Erythroblast (primary cell): ENCODE data around the gene EYA2.

Experiments
- DNase-seq, 2 experiments: peaks; one replicate each; lab custom pipeline; 2025; lab: John Stamatoyannopoulos, UW
- GATA1 ChIP-seq: IDR thresholded peaks from 2 replicates; pipeline ENCODE4 v1.6.1; 2011; ENCODE audit warnings: low read depth, mild to moderate bottlenecking, control low read depth, low read length, moderate library complexity
- POLR2A ChIP-seq: IDR thresholded peaks from 2 replicates; pipeline ENCODE4 v1.6.1; 2011; ENCODE audit warnings: mild to moderate bottlenecking, low read length

The EYA2 gene

DNA sequence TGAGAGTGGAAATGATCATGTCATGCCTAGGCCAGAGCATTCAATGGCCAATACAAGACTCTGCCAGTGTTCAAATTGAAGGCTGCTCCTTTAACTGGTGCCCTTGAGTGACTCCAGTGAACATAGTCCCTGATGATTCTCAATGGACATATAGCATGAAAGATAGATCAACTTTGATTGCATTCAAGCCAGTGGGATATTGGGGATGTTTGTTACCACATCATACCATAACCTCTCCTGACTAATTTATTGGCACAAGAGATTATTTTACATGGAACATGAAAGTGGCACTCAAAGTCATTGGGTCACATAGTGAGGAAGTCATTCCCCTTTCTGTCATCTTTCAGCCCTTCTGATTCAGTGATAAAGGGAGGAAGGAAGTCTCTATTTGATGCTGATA lies 139.0 kb downstream of the EYA2 start:
- TF ChIP-seq POLR2A, result no peak
- no peak for TF ChIP-seq GATA1
- DNase-seq, result no peak

DNA sequence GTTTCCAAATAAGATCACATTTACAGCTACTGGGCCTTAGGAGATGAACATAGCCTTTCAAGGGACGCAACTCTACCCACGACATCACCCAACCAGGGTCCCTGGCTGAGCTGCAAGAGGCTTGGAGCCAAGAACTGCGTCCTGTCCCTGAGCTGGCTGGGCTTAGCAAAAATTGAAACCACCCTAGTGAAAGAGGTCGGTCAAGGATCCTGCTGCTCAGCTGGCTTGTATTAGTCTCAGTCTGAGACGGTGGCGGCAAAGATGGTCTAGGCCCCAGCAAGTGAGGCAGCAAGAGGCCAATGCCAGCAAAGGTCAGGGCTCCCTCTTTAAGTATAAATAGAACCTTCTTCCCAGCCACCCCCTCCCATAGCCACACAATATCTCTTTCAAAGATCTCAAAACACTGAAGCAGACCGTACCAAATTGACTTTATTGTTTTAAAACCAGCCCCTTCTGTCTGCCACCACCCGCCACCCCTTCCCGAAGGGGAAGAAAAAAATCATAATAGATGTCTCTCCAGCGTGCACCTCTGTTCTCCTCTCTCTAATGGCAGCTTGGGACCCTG lies 140.5 kb downstream of the EYA2 start:
- TF ChIP-seq POLR2A (no peak), GATA1 (no peak)

DNA sequence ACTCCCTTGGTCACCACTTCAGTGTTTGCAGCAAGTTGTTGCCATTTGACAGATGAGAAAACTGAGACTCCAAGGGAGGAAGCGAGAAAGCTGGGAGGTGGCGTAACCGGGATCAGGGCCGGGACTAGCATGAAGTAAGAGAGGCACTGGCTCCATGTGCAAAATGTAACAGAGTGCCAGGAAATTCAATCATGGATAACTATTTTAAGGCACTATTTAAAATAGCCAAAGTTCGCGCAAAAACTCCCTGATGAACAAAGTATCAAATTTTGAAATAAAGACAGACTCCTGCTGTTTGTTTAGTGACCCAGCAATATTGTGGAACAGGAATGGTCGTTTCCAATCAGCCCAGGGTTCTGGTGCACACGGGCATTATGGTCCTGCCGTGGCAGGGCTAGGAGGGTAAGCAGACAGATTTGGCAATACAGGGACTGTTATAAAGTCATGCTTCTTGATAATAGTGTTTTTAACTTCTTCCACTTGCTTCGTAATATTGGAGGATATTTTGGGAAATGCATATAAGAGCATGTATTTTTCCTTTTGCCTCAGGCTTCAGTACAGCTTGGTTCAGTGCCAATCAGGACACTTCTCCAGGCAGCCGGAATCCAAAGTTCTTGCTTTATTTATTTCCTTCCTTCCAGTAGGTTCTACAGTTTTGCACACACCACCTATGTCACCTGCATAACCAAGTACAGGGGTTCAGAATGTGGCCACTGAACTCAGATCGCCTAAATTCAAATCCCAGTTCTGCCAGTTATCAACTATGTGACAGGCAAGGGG lies 141.6 kb downstream of the EYA2 start:
- DNase-seq, result no peak
- TF ChIP-seq POLR2A, result no peak

More for the DNA sequence above, 140.5 kb downstream of the EYA2 start:
- DNase-seq, result no peak

DNA sequence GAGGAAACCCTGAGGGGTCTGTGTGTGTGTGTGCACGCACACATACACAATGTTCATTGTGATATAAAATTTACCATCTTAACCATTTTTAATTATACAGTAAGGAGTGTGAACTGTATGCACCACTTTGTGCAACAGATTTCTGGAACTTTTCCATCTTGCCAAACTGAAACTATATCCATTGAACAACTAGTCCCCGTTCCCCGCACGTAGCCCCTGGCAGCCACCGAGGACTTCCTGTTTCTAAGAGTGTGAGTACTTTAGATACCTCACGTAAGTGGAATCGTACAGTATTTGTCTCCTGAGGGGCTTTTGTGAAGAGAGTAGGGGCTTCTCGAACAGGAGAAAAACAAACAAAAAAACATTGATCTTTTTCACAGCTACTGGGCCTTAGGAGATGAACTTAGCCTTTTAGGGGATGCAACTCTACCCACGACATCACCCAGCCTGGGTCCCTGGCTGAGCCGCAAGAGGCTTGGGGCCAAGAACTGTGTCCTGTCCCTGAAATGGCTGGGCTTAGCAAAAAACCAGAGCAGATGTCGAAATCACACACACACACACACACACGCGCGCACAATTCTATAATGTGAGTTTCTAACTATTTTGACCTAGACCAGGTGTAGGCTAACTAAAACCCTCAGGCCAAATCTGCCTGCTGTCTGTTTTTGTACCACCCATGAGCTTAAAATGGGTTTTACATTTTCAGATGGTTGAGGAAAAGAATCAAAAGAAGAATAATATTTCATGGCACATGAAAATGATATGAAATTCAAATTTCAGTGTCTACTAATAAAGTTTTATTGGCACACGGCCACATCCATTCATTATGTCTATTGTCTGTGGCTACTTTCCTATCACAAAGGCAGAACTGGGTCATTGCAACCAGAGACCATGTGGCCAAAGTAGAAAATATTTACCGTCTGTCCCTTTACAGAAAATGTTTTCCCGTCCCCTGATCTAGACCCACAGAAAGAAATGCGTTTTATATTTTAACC lies 144.2 kb downstream of the EYA2 start:
- DNase-seq, result no peak
- no peak for TF ChIP-seq GATA1

DNA sequence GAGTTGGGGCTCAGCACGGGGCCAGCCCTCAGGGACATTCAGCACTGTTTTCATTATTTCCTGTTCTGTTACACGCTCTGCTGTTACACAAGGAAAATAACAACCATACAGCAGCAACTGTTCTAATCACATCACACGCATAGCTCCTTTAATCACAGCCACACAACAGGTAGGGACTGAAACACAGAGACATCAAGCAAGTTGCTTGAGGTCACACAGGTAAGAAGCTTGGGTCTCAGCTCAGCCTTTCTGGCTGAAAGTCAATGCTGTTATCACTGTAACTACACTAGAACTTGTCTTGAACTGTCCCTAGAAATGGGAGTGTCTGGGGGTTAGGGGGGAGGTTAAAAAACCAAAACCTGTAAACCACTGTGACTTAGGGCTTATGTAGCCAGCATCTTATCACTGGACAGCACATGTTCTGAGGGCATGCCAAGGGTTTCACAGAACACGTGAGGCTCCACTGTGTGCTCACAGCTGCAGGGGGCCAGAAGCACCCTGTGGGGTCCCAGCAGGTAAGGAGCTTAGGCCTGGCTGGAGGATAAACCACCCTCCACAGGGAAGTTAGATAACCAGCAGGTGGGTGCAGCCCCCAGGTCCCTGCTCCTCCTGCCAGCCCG lies 146.0 kb downstream of the EYA2 start:
- no peak for TF ChIP-seq GATA1
- TF ChIP-seq POLR2A, result no peak
- DNase-seq, result peak; percentile 31 to 65

DNA sequence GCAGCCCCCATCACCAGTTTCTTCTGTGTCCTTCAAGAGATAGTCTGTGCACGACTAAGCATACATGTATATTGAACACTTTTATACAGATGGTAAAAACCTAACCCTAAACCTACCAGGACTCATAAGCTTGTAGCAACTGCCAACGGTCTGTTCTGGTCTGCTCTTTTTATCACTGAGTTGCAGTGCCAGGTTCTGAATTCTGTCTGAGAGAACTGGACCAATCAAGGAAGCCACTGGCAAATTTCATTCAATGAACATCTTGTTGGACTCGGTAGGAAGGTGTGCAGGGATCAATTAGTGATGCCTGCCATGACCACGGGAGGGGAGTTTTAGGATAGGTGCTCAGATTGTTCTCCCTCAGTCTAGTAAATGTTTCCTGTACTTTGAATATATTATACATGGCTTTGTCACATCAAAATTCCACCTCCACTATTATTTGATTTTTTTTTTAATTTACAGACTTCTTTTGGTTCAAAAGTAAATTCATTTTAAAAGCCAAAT lies 146.8 kb downstream of the EYA2 start:
- TF ChIP-seq GATA1, result no peak
- no peak for TF ChIP-seq POLR2A
- DNase-seq, result no peak

DNA sequence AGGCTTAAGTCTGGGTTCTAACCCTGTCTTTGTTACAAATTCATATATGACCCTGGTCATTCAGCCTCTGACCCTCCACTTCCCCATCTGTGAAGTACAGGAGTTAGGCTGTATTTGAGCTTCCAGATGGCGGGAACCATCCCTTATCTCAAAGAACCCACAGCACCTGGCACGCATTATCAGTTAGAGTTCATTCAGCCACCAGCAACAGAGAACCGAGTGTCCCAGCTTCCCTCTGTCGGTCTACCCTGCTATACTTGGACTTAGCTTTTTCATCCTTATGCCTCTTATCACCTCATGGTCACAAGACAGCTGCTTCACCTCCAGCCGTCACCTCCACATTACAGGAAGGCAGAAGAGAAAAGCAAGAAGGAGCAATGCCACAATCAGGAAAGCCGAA lies 147.8 kb downstream of the EYA2 start:
- TF ChIP-seq GATA1 (no peak), POLR2A (no peak)
- peak in 1 of 2 experiments; percentile 9 for DNase-seq

DNA sequence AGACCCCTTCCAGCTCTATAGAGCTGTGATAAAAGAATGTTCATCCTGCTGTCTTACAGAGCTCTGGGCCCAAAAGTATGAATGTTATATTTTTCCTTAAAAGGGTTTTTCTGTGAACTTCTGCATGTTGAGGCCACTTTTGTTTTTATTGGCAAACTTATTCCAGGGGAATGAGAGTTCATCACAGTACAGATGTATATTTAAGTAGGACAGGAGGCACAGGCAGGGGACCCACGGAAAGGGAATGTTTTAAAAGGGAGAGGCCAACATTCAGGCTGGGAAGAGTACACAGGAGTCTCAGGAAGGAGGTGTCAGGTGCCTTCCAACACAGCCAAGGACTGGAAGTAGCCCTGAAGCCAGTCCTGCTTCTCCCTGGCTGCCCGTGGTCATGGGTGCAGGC lies 148.4 kb downstream of the EYA2 start:
- TF ChIP-seq POLR2A, result no peak
- TF ChIP-seq GATA1, result no peak
- no peak for DNase-seq

DNA sequence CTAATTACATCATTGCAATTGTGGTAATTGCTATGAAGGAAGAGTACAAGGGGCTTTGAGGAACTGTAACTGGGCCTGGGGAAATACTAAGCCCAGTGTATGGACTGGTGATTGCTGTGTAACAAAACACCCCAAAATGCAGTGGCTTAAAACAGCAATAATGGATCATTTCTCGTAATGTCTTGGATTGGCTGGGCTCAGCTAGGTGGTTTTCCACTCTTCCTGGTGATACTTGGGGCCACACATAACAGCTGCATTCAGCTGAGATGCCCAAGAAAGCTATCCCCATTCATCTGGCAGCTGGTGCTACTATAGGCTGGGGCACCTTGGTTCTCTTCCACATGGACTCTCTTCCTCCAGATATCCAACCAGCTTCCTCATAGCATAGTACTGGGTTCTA lies 150.3 kb downstream of the EYA2 start:
- no peak for DNase-seq
- TF ChIP-seq POLR2A (no peak), GATA1 (no peak)

DNA sequence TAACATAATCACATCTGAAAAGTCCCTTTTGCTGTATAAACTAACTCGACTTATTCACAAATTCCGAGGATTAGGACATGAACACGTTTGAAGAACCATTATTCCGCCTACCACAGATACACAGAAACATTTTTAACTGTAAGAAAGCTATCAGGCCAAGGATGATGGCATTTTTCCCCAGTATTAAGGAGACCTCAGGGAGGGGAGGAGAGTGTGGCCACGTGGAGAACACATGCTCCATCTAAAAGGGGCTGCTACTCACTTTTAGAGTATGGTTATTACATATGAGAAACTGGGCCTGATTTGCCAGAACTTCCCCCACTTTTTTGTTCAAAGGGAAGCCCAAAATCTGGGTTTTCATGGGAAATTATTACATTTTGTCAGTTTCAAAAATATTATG lies 153.4 kb downstream of the EYA2 start:
- TF ChIP-seq POLR2A, result no peak
- no peak for TF ChIP-seq GATA1
- DNase-seq, result no peak

DNA sequence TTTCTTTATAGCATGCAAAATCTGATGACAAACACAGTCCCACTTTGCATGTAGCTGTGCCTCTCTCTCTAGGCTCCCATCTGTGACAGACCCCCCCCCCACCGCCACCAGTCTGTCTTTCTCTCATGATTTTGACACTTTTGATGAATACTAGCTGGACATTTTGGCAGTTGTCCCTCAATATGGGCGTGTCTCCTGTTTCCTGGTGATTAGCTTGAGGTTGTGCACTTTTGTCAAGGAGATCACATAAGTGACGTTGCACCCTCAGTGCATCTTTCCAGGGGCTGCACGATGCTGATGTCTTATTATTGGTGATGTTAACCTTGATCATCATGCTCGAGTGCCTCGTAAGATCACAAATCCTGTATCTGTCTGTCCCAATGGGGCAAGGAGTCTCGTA lies 155.1 kb downstream of the EYA2 start:
- no peak for DNase-seq
- TF ChIP-seq POLR2A, result no peak
- TF ChIP-seq GATA1, result no peak

DNA sequence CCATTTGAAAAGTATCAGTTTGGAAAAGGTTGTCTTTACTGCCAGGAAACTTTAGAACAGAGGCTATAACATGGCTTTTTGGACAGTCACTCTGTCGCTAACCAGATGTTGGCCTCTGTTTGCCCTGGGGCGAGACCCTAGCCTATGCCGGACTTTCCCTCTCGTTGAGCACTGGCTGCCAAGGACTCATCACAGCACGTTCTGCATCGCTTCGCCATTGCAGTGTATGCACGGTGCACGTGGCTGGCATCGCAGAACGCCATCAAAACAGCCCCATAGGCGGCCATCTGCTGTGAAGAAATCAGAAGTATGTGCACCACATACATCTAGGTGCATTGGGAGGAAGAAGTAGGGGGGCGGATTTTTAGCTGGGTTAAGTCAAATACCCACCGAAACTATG lies 156.4 kb downstream of the EYA2 start:
- no peak for DNase-seq
- TF ChIP-seq GATA1 (no peak), POLR2A (no peak)

DNA sequence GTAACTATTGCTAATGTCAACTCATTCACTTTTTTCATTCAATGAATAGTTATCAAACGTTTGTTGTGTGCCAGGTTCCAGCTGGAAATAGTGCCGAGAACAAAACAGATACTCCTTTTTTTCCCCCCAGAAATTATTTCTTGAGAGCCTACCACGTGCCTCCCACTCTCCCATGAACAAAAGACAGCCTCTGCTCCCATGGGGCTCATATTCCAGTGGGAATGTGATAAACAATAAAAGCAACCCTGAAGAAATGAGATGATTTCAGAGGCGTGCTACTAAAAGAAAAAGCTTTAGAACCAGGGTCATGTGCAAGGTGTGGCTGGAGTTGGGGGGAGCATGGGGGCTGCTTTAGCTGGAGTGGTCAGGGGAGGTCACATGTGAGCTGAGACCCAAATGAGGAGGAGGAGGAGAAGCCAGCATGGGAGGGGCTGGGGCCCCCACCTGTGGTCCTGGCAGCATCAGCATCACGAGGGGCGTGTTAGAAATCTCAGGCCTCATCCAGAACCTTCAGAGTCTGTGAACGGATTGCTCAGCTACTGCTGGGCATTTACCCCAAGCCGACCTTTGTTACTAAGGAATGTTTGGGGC lies 157.4 kb downstream of the EYA2 start:
- TF ChIP-seq POLR2A (no peak), GATA1 (no peak)
- DNase-seq, result no peak
